ENCODE results near the gene SLC29A4.

- TF ChIP-seq POLR2A (IDR thresholded peaks at IDR 0.05) = no peak
- TF ChIP-seq CTCF (IDR thresholded peaks at IDR 0.05 in 4 of 5, conservative IDR thresholded peaks at IDR 0.05 in 1 of 5) = no peak
Observed at GRCh38 chr7:5291301-5291700, 8.6 kb downstream of the SLC29A4 start.

All from gastrocnemius medialis (tissue), 4 donors.